Measurements from ENCODE around the gene CERS1.

CERS1 gene

DNA sequence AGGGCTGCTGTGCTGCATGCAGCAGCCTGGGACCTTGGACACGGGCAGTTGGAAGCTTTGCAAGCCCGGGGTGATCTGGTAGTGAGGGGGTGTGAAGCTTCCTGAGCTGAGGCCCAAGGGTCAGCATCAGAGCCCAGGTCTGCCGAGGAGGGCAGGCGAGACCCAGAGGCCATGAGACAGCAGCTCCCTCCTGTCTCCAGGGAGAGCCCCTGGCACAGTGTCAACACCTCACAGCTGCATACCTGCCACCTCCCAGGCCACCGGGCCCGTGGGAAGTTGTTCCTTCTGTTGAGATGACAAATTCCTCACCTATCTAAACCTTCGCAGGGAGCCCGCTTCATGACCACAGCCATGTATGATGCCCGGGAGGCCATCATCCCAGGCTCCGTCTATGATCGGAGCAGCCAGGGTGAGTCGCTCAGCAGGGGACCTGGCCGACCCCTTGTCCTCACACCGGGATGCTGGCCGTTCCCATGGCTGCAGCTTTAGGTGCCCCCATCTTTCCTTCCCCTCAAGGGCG, 32.1 kb downstream of the CERS1 start:
- no peak for TF ChIP-seq FOXP2 (optimal IDR thresholded peaks at IDR 0.05; ENCODE audit: borderline replicate concordance, extremely low read depth, extremely low read length, insufficient read depth)
- no peak for TF ChIP-seq POLR2AphosphoS5 (IDR thresholded peaks at IDR 0.05; ENCODE audit: low read depth, low read length)
- no peak for TF ChIP-seq SIN3A (IDR thresholded peaks at IDR 0.05; ENCODE audit: borderline replicate concordance, insufficient read depth, low read length)
- TF ChIP-seq TAF1 (IDR thresholded peaks at IDR 0.05; ENCODE audit: borderline replicate concordance, insufficient read depth, low read length) = no peak
- TF ChIP-seq, protein P1, sequence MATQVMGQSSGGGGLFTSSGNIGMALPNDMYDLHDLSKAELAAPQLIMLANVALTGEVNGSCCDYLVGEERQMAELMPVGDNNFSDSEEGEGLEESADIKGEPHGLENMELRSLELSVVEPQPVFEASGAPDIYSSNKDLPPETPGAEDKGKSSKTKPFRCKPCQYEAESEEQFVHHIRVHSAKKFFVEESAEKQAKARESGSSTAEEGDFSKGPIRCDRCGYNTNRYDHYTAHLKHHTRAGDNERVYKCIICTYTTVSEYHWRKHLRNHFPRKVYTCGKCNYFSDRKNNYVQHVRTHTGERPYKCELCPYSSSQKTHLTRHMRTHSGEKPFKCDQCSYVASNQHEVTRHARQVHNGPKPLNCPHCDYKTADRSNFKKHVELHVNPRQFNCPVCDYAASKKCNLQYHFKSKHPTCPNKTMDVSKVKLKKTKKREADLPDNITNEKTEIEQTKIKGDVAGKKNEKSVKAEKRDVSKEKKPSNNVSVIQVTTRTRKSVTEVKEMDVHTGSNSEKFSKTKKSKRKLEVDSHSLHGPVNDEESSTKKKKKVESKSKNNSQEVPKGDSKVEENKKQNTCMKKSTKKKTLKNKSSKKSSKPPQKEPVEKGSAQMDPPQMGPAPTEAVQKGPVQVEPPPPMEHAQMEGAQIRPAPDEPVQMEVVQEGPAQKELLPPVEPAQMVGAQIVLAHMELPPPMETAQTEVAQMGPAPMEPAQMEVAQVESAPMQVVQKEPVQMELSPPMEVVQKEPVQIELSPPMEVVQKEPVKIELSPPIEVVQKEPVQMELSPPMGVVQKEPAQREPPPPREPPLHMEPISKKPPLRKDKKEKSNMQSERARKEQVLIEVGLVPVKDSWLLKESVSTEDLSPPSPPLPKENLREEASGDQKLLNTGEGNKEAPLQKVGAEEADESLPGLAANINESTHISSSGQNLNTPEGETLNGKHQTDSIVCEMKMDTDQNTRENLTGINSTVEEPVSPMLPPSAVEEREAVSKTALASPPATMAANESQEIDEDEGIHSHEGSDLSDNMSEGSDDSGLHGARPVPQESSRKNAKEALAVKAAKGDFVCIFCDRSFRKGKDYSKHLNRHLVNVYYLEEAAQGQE (IDR thresholded peaks at IDR 0.05; ENCODE audit: insufficient read depth in 1 of 2, low read depth in 2 of 2, low read length in 2 of 2) = no peak

- TF ChIP-seq POLR2AphosphoS5 (IDR thresholded peaks at IDR 0.05; ENCODE audit: low read depth, low read length) (no peak), FOXP2 (optimal IDR thresholded peaks at IDR 0.05; ENCODE audit: borderline replicate concordance, extremely low read depth, extremely low read length, insufficient read depth) (no peak), SIN3A (IDR thresholded peaks at IDR 0.05; ENCODE audit: borderline replicate concordance, insufficient read depth, low read length) (no peak), TAF1 (IDR thresholded peaks at IDR 0.05; ENCODE audit: borderline replicate concordance, insufficient read depth, low read length) (no peak)
- TF ChIP-seq, protein P1 (IDR thresholded peaks at IDR 0.05; ENCODE audit: insufficient read depth in 1 of 2, low read depth in 2 of 2, low read length in 2 of 2) = no peak
These were observed 32.7 kb downstream of the CERS1 start for GRCh38 chr19:18862976-18863842.

- TF ChIP-seq, protein P1 (IDR thresholded peaks at IDR 0.05; ENCODE audit: insufficient read depth in 1 of 2, low read depth in 2 of 2, low read length in 2 of 2) = no peak
- TF ChIP-seq POLR2AphosphoS5 (IDR thresholded peaks at IDR 0.05; ENCODE audit: low read depth, low read length) (no peak), SIN3A (IDR thresholded peaks at IDR 0.05; ENCODE audit: borderline replicate concordance, insufficient read depth, low read length) (no peak), TAF1 (IDR thresholded peaks at IDR 0.05; ENCODE audit: borderline replicate concordance, insufficient read depth, low read length) (no peak), FOXP2 (optimal IDR thresholded peaks at IDR 0.05; ENCODE audit: borderline replicate concordance, extremely low read depth, extremely low read length, insufficient read depth) (no peak)
These were observed 34.0 kb downstream of the CERS1 start for GRCh38 chr19:18861917-18862316.

- TF ChIP-seq POLR2AphosphoS5 (IDR thresholded peaks at IDR 0.05; ENCODE audit: low read depth, low read length) = no peak
- no peak for TF ChIP-seq FOXP2 (optimal IDR thresholded peaks at IDR 0.05; ENCODE audit: borderline replicate concordance, extremely low read depth, extremely low read length, insufficient read depth)
- no peak for TF ChIP-seq SIN3A (IDR thresholded peaks at IDR 0.05; ENCODE audit: borderline replicate concordance, insufficient read depth, low read length)
- TF ChIP-seq TAF1 (IDR thresholded peaks at IDR 0.05; ENCODE audit: borderline replicate concordance, insufficient read depth, low read length) = no peak
- TF ChIP-seq, protein P1 (IDR thresholded peaks at IDR 0.05; ENCODE audit: insufficient read depth in 1 of 2, low read depth in 2 of 2, low read length in 2 of 2) = no peak
These were observed 34.7 kb downstream of the CERS1 start for GRCh38 chr19:18861235-18861634.

All from PFSK-1 (cell line).